GM21717 (cell line): ENCODE measurements around the gene SLC37A3.
"Not testable (repeated sequence)": the region's sequence is repeated elsewhere in the genome, so short reads cannot be mapped to it uniquely, and the experiment has no call there.

Experiments
- ATAC-seq: cut with Tn5 transposase; IDR thresholded peaks from one replicate; pipeline ENCODE4 v1.9.1; 2021; ENCODE audit warnings: mild to moderate bottlenecking, moderate library complexity; ENCODE audit not compliant: unreplicated experiment

Gene SLC37A3

GRCh38 chr7:140349144-140349771 is 49.1 kb downstream of the SLC37A3 start:
- no peak for ATAC-seq

- ATAC-seq = no peak
These were observed 50.0 kb downstream of the SLC37A3 start for GRCh38 chr7:140348161-140348849.

DNA sequence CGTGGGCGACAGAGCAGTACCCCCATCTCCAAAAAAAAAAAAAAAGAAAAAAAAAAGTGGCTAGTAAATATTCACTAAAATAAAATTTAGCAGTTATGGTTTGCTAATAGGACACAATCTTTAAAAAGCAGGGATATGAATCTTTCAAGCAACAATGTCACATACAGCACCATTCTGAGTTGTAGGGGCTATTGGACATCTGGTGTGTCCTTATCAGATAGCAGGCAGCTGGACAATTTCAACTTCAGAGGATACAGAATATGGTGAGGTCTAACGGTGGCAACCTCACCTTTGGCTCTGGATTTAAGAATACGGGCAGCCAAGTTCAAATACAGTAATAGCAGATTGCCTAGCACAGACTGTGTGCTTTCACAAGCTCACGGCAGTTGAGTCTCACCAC is 51.1 kb downstream of the SLC37A3 start:
- no peak for ATAC-seq

- ATAC-seq = no peak
These were observed 52.9 kb downstream of the SLC37A3 start for GRCh38 chr7:140345426-140345825.

GRCh38 chr7:140342727-140343514 is 55.4 kb downstream of the SLC37A3 start:
- ATAC-seq = no peak

DNA sequence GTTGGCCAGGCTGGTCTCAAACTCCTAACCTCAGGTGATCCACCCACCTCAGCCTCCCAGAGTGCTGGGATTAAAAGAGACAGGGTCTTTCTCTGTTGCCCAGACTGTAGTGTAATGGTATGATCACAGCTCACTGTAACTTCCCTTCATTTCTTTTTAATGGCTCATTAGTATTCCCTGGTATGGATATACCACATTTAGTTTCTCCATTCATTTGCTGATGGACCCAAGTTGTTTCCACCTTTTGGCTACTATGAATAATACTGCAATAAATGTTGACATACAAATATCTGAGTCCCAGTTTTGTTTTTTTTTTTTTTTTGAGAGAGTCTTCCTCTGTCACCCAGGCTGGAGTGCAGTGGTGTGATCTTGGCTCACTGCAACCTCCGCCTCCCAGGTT is 59.4 kb downstream of the SLC37A3 start:
- ATAC-seq = not testable (repeated sequence)

DNA sequence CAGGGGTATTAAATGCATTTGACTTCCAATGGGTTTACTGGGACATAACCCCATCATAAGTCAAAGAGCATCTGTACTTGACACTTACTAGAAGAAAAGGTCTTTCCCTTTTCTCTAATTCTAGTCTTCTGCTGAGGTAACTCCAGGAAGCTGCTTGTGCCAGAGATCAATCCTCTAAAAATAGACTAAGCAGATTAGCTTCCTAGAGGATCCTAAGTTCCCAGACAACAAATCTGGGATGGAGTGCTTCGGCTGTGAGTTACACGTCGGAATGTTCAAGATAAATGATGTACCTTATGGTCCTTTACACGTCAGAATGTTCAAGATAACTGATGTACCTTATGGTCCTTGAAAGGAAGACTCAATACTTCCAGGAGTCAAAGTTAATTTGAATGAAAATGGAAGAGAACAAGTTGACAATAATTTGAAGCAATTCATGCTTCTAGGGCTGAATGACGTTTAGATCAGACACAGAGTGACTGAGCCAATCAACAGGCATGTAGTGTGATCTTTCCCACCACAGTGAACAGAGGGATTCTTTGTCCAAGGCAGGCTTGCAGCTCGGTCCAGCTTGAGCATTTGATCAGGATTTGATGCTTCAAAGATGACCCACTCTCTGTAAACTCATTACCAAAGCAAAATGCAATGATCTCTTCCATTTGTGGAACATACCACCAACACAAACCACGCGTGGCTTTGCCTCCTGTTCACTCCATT is 63.8 kb downstream of the SLC37A3 start:
- no peak for ATAC-seq

DNA sequence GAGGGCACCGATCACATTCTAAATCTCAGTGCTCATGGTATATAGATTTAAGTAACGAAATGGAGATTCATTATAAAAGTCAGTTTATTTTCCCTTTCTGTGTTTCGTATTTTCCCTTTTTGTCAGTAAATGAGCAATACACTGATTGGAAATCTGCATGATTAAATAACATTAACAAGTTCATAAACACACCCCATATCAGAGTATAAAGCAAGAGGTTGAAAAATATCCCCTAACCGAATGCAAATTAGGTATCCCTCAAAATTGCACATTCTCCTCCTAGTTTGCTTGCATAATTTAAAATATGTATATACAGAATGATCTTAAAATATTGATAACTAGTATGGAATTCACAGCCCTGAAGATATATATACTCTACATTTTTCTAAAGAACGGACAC is 64.6 kb downstream of the SLC37A3 start:
- ATAC-seq = no peak

GRCh38 chr7:140333223-140333622 is 65.1 kb downstream of the SLC37A3 start:
- no peak for ATAC-seq

GRCh38 chr7:140330595-140330994 is 67.7 kb downstream of the SLC37A3 start:
- ATAC-seq = no peak

DNA sequence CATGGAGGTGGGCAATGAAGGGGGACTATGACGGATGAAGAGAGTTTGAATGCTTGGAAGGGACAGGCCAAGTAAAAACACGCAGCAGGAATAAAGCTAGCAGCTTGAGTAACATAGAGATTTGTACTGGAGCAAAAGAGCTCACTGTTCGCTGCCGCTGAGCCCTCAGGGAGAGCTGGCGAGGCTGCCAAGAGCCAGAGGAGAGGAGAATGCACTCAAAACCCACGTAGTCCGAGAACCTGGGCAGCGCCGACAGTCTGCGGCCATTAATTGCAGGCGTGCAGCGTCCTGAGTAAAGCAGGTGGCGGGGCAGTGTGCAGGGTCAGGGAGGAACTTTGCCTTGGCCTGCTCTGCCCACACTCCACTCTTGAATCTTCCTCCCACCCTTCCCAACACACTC is 68.2 kb downstream of the SLC37A3 start:
- no peak for ATAC-seq

DNA sequence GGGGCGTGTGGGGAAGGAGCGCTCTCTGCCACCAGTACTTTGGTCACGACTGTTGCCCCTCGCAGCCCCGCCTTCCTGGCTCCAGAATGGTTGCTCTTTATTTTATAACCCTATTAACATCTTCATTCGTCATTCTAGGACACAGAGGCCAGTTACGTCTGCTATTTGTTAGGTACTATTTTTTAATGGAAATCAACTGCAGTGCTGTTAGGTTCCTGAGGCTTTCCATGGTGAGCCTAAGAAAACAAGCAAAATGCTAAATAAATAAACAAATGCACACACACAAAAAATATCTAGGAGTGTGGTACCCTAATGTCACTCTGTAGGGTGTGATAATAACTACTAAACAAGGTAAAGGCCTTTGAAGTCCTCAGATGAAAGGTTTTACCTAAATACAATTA is 71.1 kb downstream of the SLC37A3 start:
- no peak for ATAC-seq

GRCh38 chr7:140326116-140326928 is 72.0 kb downstream of the SLC37A3 start:
- no peak for ATAC-seq

- ATAC-seq = no peak
These were observed 72.7 kb downstream of the SLC37A3 start for GRCh38 chr7:140325600-140325999.

GRCh38 chr7:140324714-140325113 is 73.6 kb downstream of the SLC37A3 start:
- ATAC-seq = no peak

DNA sequence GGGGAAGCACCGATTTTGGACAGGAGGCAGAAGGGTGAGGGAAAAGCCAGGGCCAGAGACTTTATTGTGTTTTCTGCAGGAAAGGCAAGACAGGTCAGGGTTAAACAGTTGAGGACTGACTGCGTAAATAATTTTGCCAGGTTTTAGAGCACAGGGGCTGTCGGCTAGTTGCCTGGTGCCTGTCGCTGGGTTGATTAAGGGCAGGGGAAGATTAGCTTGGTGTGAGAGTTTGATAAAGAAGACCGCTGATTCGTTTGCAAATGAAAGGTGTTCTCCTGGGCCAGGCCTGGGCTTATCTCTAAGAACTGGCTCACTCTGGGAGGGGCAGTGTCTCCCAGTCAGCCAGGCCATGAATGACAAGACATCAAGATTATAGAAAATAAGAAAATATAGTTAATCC is 75.6 kb downstream of the SLC37A3 start:
- no peak for ATAC-seq

DNA sequence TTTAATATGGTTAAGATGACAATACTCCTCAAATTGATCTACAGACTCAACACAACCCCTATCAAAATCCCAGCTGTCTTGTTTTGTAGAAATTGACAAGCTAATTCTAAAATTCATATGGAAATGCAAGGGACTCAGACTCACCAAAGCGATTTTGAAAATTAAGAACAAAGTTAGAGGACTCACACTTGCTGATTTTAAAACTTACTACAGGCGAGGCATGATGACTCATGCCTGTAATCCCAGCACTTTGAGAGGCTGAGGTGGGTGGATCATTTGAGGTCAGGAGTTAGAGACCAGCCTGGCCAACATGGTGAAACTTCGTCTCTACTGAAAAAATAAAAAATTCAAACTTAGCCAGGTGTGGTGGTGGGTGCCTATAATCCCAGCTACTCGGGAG is 78.3 kb downstream of the SLC37A3 start:
- not testable (repeated sequence) for ATAC-seq

- ATAC-seq = no peak
These were observed 80.3 kb downstream of the SLC37A3 start for GRCh38 chr7:140317999-140318398.

GRCh38 chr7:140317597-140317996 is 80.7 kb downstream of the SLC37A3 start:
- no peak for ATAC-seq

DNA sequence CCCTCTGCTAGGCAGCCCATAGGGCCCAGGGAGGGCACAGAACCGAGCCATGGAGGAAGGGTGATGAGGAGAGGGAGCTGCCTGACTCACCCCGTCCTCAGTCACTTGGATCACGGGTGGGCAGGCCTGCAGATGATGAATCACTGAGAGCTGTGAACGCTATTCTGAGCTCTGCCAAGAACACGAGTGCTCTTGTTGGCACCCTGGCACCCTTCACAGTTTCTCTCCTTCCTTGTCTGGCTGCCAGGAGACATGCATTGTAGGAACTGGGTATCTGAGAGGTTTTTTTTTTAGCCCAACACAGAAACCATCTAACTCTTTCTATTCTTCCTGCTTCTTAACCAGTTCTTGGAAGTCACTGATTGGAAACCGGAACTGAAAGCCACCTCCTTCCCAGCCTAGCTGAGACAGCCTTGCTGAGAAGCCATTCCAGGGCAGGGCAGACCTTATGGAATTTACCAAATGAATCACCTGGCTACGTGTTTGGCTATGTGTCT is 82.1 kb downstream of the SLC37A3 start:
- ATAC-seq = no peak
